ENCODE data around the gene NFU1.

Gene NFU1

GRCh38 chr2:69390471-69390870 is 46.8 kb downstream of the NFU1 start:
- Mint-ChIP-seq H3K4me3 (no peak overlapping the region), H3K27ac (no peak overlapping the region), H3K27me3 (ENCODE audit: low read depth) (no peaks in the 10 kb centered on the region), H3K4me1 (peaks cover 20% of the 10 kb centered on the region), H3K9me3 (no peaks in the 10 kb centered on the region), H3K36me3 (ENCODE audit: low read depth) (peaks cover 17% of the 10 kb centered on the region)
- TF ChIP-seq, protein P1, sequence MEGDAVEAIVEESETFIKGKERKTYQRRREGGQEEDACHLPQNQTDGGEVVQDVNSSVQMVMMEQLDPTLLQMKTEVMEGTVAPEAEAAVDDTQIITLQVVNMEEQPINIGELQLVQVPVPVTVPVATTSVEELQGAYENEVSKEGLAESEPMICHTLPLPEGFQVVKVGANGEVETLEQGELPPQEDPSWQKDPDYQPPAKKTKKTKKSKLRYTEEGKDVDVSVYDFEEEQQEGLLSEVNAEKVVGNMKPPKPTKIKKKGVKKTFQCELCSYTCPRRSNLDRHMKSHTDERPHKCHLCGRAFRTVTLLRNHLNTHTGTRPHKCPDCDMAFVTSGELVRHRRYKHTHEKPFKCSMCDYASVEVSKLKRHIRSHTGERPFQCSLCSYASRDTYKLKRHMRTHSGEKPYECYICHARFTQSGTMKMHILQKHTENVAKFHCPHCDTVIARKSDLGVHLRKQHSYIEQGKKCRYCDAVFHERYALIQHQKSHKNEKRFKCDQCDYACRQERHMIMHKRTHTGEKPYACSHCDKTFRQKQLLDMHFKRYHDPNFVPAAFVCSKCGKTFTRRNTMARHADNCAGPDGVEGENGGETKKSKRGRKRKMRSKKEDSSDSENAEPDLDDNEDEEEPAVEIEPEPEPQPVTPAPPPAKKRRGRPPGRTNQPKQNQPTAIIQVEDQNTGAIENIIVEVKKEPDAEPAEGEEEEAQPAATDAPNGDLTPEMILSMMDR (IDR thresholded peaks at IDR 0.05; ENCODE audit: unreplicated experiment in 3 of 3), result no peak

DNA sequence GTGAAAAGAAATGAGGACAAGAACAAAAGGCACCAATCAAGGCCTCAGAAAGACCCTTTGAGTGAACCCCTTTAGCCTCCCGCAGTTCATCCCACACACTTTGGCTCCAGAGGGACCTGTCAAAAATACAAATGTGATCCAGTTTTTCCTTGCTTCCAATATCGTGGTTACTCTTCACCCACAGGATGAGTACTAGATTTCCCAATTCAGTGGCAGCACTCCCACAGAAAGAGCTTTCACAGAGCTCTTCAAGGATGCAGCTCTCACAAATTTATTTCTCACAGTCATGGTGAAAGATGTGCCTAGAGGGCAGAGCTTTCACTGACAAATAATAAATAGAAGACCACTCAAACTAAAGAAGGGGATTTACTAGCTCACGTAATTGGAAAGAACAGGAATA is 47.2 kb downstream of the NFU1 start:
- no peaks in the 10 kb centered on the region for H3K27me3 Mint-ChIP-seq (ENCODE audit: low read depth)
- TF ChIP-seq, protein P1 (IDR thresholded peaks at IDR 0.05; ENCODE audit: unreplicated experiment in 3 of 3), result no peak
- peaks cover 16% of the 10 kb centered on the region for H3K36me3 Mint-ChIP-seq (ENCODE audit: low read depth)
- no peak overlapping the region for H3K4me3 Mint-ChIP-seq
- no peak overlapping the region for H3K27ac Mint-ChIP-seq
- peaks cover 21% of the 10 kb centered on the region for H3K4me1 Mint-ChIP-seq
- no peaks in the 10 kb centered on the region for H3K9me3 Mint-ChIP-seq

DNA sequence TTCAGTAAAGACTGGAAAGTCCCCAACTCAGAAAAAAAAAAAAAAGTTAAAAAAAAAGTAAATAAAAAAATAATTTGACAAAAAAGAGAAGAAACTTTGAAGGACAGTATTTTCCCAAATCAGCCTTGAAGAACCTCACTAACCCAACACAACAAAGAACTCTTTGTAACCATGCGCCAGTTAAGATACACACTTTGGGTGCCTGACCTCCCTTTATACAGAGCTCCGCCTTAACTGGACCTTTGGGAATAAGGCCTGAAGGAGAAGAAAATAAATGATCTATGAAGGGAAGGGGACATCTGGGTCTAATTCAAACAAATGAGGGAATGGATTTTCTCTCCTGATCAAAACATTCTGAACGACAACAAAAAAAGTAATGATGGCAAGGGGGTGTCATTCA is 48.0 kb downstream of the NFU1 start:
- Mint-ChIP-seq H3K9me3 (no peaks in the 10 kb centered on the region), H3K4me1 (peaks cover 21% of the 10 kb centered on the region), H3K36me3 (ENCODE audit: low read depth) (peaks cover 9% of the 10 kb centered on the region), H3K27me3 (ENCODE audit: low read depth) (no peaks in the 10 kb centered on the region), H3K27ac (peak overlapping the region in 1 of 3 experiments; percentile 48), H3K4me3 (peak overlapping the region in 2 of 3 experiments; percentile 56)
- TF ChIP-seq, protein P1 (IDR thresholded peaks at IDR 0.05; ENCODE audit: unreplicated experiment in 3 of 3), result no peak

- TF ChIP-seq, protein P1 (IDR thresholded peaks at IDR 0.05; ENCODE audit: unreplicated experiment in 3 of 3), result no peak
- no peaks in the 10 kb centered on the region for H3K9me3 Mint-ChIP-seq
- H3K27ac Mint-ChIP-seq, result peak overlapping the region; percentile 94 to 99 (median 98)
Measured at GRCh38 chr2:69387770-69388481, 49.3 kb downstream of the NFU1 start.

GRCh38 chr2:69386789-69387734 is 50.2 kb downstream of the NFU1 start, which contains the start of gene GFPT1:
GFPT1 (minus strand) TSS chr2:69387227; CDS start chr2:69387071, 156 bp downstream.
- H3K36me3 Mint-ChIP-seq (ENCODE audit: low read depth), result peaks cover 13% of the 10 kb centered on the region
- peak within 1 kb of the TSS; percentile 93 to 98 (median 96) for H3K4me3 Mint-ChIP-seq
- TF ChIP-seq, protein P1 (IDR thresholded peaks at IDR 0.05; ENCODE audit: unreplicated experiment in 3 of 3), result no peak
- no peaks in the 10 kb centered on the region for H3K9me3 Mint-ChIP-seq
- peaks cover 32% of the 10 kb centered on the region for H3K4me1 Mint-ChIP-seq
- peak within 1 kb of the TSS; percentile 94 to 99 (median 98) for H3K27ac Mint-ChIP-seq
- no peaks in the 10 kb centered on the region for H3K27me3 Mint-ChIP-seq (ENCODE audit: low read depth)

More at GRCh38 chr2:69387770-69388481, 49.3 kb downstream of the NFU1 start:
- peak overlapping the region; percentile 93 to 98 (median 96) for H3K4me3 Mint-ChIP-seq
- H3K36me3 Mint-ChIP-seq (ENCODE audit: low read depth), result peaks cover 5% of the 10 kb centered on the region
- no peaks in the 10 kb centered on the region for H3K27me3 Mint-ChIP-seq (ENCODE audit: low read depth)
- peaks cover 25% of the 10 kb centered on the region for H3K4me1 Mint-ChIP-seq
